ENCODE data around the gene DCHS1. TPM values are rescaled to one million over a fixed set of nuclear protein-coding genes. Genes with fewer than 3 reads are reported as not detected.

Gene DCHS1
- total and polyA plus RNA-seq, 4 donors: 0.68 to 8.9 (median 5.8) TPM

DNA sequence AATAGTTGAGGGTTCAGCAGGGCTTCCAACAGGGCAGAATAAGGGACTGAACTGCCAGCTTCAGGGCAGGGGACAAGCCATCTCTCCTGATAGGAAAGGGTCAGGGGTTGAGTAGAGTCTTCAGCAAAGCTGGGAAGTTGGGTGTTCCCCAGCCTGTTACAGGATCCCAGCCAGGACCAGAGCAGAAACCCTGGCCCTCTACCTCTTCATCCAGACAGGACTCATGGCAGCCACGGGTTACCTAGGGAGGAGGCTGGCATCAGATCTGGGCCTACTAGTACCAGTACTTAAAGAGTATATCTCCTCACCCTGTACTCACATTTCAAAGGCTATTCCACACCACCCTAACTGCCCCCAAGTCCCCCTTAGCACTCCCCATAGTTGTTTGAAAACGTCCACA, 41.2 kb downstream of the DCHS1 start:
- H3K4me1 ChIP-seq (ENCODE audit: control insufficient read depth in 4 of 4, insufficient read depth in 4 of 4, low read length in 3 of 4): peaks cover 0 to 38% (median 24%) of the 10 kb centered on the region in 4 donors
- H3K27ac ChIP-seq (ENCODE audit: low read depth in 1 of 2, low read length in 2 of 2): no peak overlapping the region
- H3K9ac ChIP-seq (ENCODE audit: low read depth in 1 of 2, low read length in 2 of 2): no peak overlapping the region
- H3K27me3 ChIP-seq (ENCODE audit: control insufficient read depth in 4 of 4, insufficient read depth in 4 of 4, low read length in 3 of 4): no peaks in the 10 kb centered on the region
- H3K4me3 ChIP-seq (ENCODE audit: low read depth in 1 of 3, low read length in 3 of 3): no peak overlapping the region
- no peaks in the 10 kb centered on the region for H3K9me3 ChIP-seq (ENCODE audit: control insufficient read depth in 4 of 4, low read length in 3 of 4)
- WGBS: 98% methylated on average over 2 of the region's 2 CpGs
- TF ChIP-seq GABPA (IDR thresholded peaks at IDR 0.05 in 1 of 2, conservative IDR thresholded peaks at IDR 0.05 in 1 of 2): no peak
- no peak for TF ChIP-seq MAX (IDR thresholded peaks at IDR 0.05)
- no peak for TF ChIP-seq RXRA (IDR thresholded peaks at IDR 0.05)
- TF ChIP-seq HNF4A (conservative IDR thresholded peaks at IDR 0.05): no peak
- TF ChIP-seq NR2F2 (IDR thresholded peaks at IDR 0.05): no peak
- TF ChIP-seq YY1 (IDR thresholded peaks at IDR 0.05): no peak
- no peak for TF ChIP-seq JUND (IDR thresholded peaks at IDR 0.05)
- TF ChIP-seq ATF3 (IDR thresholded peaks at IDR 0.05): no peak
- TF ChIP-seq TAF1 (conservative IDR thresholded peaks at IDR 0.05): no peak
- no peak for TF ChIP-seq HNF4G (IDR thresholded peaks at IDR 0.05)
- no peak for TF ChIP-seq EGR1 (IDR thresholded peaks at IDR 0.05; ENCODE audit: low read depth in 2 of 2)
- TF ChIP-seq, protein P1, sequence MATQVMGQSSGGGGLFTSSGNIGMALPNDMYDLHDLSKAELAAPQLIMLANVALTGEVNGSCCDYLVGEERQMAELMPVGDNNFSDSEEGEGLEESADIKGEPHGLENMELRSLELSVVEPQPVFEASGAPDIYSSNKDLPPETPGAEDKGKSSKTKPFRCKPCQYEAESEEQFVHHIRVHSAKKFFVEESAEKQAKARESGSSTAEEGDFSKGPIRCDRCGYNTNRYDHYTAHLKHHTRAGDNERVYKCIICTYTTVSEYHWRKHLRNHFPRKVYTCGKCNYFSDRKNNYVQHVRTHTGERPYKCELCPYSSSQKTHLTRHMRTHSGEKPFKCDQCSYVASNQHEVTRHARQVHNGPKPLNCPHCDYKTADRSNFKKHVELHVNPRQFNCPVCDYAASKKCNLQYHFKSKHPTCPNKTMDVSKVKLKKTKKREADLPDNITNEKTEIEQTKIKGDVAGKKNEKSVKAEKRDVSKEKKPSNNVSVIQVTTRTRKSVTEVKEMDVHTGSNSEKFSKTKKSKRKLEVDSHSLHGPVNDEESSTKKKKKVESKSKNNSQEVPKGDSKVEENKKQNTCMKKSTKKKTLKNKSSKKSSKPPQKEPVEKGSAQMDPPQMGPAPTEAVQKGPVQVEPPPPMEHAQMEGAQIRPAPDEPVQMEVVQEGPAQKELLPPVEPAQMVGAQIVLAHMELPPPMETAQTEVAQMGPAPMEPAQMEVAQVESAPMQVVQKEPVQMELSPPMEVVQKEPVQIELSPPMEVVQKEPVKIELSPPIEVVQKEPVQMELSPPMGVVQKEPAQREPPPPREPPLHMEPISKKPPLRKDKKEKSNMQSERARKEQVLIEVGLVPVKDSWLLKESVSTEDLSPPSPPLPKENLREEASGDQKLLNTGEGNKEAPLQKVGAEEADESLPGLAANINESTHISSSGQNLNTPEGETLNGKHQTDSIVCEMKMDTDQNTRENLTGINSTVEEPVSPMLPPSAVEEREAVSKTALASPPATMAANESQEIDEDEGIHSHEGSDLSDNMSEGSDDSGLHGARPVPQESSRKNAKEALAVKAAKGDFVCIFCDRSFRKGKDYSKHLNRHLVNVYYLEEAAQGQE (IDR thresholded peaks at IDR 0.05): no peak
- no peak for TF ChIP-seq ZBTB33 (IDR thresholded peaks at IDR 0.05)
- no peak for TF ChIP-seq FOXA1 (IDR thresholded peaks at IDR 0.05)
- peaks cover 9 to 27% (median 25%) of the 10 kb centered on the region in 4 donors for H3K36me3 ChIP-seq (ENCODE audit: control insufficient read depth in 4 of 4, insufficient read depth in 3 of 4, low read depth in 1 of 4, low read length in 3 of 4)
- DNase-seq (ENCODE audit: low spot score): no peak

GRCh38 chr11:6613496-6613895, 42.1 kb downstream of the DCHS1 start:
- Histone ChIP-seq H3K9me3 (ENCODE audit: control insufficient read depth in 4 of 4, low read length in 3 of 4) (no peaks in the 10 kb centered on the region), H3K27ac (ENCODE audit: low read depth in 1 of 2, low read length in 2 of 2) (peak overlapping the region in 1 of 2 donors; percentile 99), H3K4me3 (ENCODE audit: low read depth in 1 of 3, low read length in 3 of 3) (no peak overlapping the region), H3K9ac (ENCODE audit: low read depth in 1 of 2, low read length in 2 of 2) (no peak overlapping the region), H3K4me1 (ENCODE audit: control insufficient read depth in 4 of 4, insufficient read depth in 4 of 4, low read length in 3 of 4) (peaks cover 0 to 31% (median 19%) of the 10 kb centered on the region in 4 donors), H3K36me3 (ENCODE audit: control insufficient read depth in 4 of 4, insufficient read depth in 3 of 4, low read depth in 1 of 4, low read length in 3 of 4) (peaks cover 14 to 37% (median 32%) of the 10 kb centered on the region in 4 donors), H3K27me3 (ENCODE audit: control insufficient read depth in 4 of 4, insufficient read depth in 4 of 4, low read length in 3 of 4) (no peaks in the 10 kb centered on the region)
- no peak for DNase-seq (ENCODE audit: low spot score)
- no peak for TF ChIP-seq NR2F2 (IDR thresholded peaks at IDR 0.05)
- TF ChIP-seq, protein P1 (IDR thresholded peaks at IDR 0.05): no peak
- TF ChIP-seq RXRA (IDR thresholded peaks at IDR 0.05): no peak
- no peak for TF ChIP-seq FOXA2 (IDR thresholded peaks at IDR 0.05)
- no peak for TF ChIP-seq GABPA (IDR thresholded peaks at IDR 0.05 in 1 of 2, conservative IDR thresholded peaks at IDR 0.05 in 1 of 2)
- TF ChIP-seq ZBTB33 (IDR thresholded peaks at IDR 0.05): no peak
- no peak for TF ChIP-seq TAF1 (conservative IDR thresholded peaks at IDR 0.05)
- TF ChIP-seq, protein P2, sequence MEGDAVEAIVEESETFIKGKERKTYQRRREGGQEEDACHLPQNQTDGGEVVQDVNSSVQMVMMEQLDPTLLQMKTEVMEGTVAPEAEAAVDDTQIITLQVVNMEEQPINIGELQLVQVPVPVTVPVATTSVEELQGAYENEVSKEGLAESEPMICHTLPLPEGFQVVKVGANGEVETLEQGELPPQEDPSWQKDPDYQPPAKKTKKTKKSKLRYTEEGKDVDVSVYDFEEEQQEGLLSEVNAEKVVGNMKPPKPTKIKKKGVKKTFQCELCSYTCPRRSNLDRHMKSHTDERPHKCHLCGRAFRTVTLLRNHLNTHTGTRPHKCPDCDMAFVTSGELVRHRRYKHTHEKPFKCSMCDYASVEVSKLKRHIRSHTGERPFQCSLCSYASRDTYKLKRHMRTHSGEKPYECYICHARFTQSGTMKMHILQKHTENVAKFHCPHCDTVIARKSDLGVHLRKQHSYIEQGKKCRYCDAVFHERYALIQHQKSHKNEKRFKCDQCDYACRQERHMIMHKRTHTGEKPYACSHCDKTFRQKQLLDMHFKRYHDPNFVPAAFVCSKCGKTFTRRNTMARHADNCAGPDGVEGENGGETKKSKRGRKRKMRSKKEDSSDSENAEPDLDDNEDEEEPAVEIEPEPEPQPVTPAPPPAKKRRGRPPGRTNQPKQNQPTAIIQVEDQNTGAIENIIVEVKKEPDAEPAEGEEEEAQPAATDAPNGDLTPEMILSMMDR (IDR thresholded peaks at IDR 0.05; ENCODE audit: low read depth, low read length, missing input control): no peak
- WGBS: 98% methylated on average over 3 of the region's 3 CpGs
